Esophagus muscularis mucosa (tissue), 4 donors: ENCODE data around the gene SPATA3. TPM values are rescaled to one million over a fixed set of nuclear protein-coding genes. Genes with fewer than 3 reads are reported as not detected.

ENCODE experiments used
- DNase-seq: peaks from one replicate; pipeline ENCODE4 v3.0.0-alpha.2; 2017; ENCODE audit errors: extremely low spot score
- H3K27ac ChIP-seq, 4 donors: fragments of 200-600 bp; sonication (generic); replicated peaks in 1 of 4; 1 replicate in 3 of 4; 2 replicates in 1 of 4; pipeline ENCODE4 v1.5.1; 2016 to 2019; ENCODE audit warnings: mild to moderate bottlenecking in 1 of 4
- H3K27me3 ChIP-seq, 4 donors: fragments of 200-600 bp; sonication (generic); one replicate each; pipeline versions ENCODE4 v1.5.1 to v1.6.0; 2016 to 2019
- H3K36me3 ChIP-seq, 4 donors: fragments of 200-600 bp; sonication (generic); one replicate each; pipeline ENCODE4 v1.5.1; 2016 to 2019
- H3K4me1 ChIP-seq, 4 donors: fragments of 200-600 bp; sonication (generic); one replicate each; pipeline ENCODE4 v1.5.1; 2016 to 2019
- H3K4me3 ChIP-seq, 4 donors: fragments of 200-600 bp; sonication (generic); 1 replicate in 2 of 4; 2 replicates in 2 of 4; pipeline ENCODE4 v1.5.1; 2016 to 2019; ENCODE audit warnings: mild to moderate bottlenecking in 4 of 4, moderate library complexity in 1 of 4
- H3K9me3 ChIP-seq, 4 donors: fragments of 200-600 bp; sonication (generic); 1 replicate in 3 of 4; 2 replicates in 1 of 4; pipeline ENCODE4 v1.5.1; 2016 to 2019
- EP300 ChIP-seq: sonication (generic); formaldehyde crosslinking; IDR thresholded peaks from one replicate; pipeline ENCODE4 v1.6.1; 2017; ENCODE audit warnings: antibody characterized with exemption
- POLR2A ChIP-seq: fragments of 450-650 bp; IDR thresholded peaks from one replicate; pipeline ENCODE4 v1.6.1; 2017; ENCODE audit warnings: antibody characterized with exemption, moderate library complexity, mild to moderate bottlenecking, low read depth
- POLR2AphosphoS5 ChIP-seq, 2 donors: sonication (generic); formaldehyde crosslinking; IDR thresholded peaks; one replicate each; pipeline ENCODE4 v1.6.1; 2017; ENCODE audit warnings: antibody characterized with exemption in 2 of 2
- whole genome bisulfite sequencing: methylation state at CpG from one replicate; pipeline ENCODE4 v1.1.5; 2018; 5-methylcytosine and 5-hydroxymethylcytosine counted together
- intact Hi-C: fragments of 100-400 bp; cut with DNase I; formaldehyde crosslinking; loops from one replicate; pipeline ENCODE4 v1.15.1; 2023
- total RNA-seq, 4 donors: library from RNA; depleted of rRNA; stranded (reverse); fragments of >200 nt; gene quantifications; one replicate each; pipeline versions ENCODE4 v1.1.0 to v1.2.1, GENCODE V29; 2016
- TF ChIP-seq, protein P1 (sequence below), 3 experiments: fragments of 200-600 bp in 2 of 3; fragments of 450-650 bp in 1 of 3; sonication (generic) in 2 of 3; IDR thresholded peaks; one replicate each; pipeline ENCODE4 v1.5.1; 2017 to 2019; ENCODE audit warnings: antibody characterized with exemption in 3 of 3, mild to moderate bottlenecking in 2 of 3, moderate library complexity in 1 of 3

Gene SPATA3
- total RNA-seq, 4 donors from 2014 or later = not detected

GRCh38 chr2:231038483-231039293 is 42.8 kb downstream of the SPATA3 start:
- no peak for DNase-seq
- Histone ChIP-seq H3K27me3 (peaks cover 0 to 85% (median 39%) of the 10 kb centered on the region in 4 donors), H3K27ac (no peak overlapping the region), H3K9me3 (no peaks in the 10 kb centered on the region), H3K4me1 (peaks cover 0 to 17% (median 12%) of the 10 kb centered on the region in 4 donors), H3K36me3 (no peaks in the 10 kb centered on the region), H3K4me3 (peak overlapping the region in 1 of 4 donors; percentile 36)
- intact Hi-C loops = no loop called here
- TF ChIP-seq POLR2AphosphoS5 (IDR thresholded peaks at IDR 0.05) (no peak), EP300 (no peak), POLR2A (no peak)
- TF ChIP-seq, protein P1, sequence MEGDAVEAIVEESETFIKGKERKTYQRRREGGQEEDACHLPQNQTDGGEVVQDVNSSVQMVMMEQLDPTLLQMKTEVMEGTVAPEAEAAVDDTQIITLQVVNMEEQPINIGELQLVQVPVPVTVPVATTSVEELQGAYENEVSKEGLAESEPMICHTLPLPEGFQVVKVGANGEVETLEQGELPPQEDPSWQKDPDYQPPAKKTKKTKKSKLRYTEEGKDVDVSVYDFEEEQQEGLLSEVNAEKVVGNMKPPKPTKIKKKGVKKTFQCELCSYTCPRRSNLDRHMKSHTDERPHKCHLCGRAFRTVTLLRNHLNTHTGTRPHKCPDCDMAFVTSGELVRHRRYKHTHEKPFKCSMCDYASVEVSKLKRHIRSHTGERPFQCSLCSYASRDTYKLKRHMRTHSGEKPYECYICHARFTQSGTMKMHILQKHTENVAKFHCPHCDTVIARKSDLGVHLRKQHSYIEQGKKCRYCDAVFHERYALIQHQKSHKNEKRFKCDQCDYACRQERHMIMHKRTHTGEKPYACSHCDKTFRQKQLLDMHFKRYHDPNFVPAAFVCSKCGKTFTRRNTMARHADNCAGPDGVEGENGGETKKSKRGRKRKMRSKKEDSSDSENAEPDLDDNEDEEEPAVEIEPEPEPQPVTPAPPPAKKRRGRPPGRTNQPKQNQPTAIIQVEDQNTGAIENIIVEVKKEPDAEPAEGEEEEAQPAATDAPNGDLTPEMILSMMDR (IDR thresholded peaks at IDR 0.05) = no peak
- 27% methylated on average over 21 of the region's 21 CpGs for WGBS

DNA sequence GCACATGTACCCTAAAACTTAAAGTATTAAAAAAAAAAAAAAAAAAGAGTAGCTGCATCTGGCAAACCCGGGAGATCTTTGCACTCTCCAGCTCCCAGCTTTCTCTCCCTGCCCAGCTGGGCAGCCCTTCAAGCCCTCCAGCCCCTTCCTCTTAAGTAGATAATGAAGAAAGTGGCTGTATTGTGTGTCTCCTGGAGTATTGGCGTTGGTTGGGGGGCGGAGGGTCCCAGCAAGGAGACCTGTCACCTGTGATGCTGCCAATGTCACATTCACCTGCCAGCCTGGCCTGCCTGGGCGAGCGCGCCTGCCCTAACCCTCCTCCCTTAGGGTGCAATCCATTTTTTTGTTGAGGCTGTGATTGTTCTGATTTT is 43.4 kb downstream of the SPATA3 start:
- H3K27ac ChIP-seq = no peak overlapping the region
- H3K36me3 ChIP-seq = no peaks in the 10 kb centered on the region
- DNase-seq = no peak
- H3K4me1 ChIP-seq = peaks cover 0 to 17% (median 12%) of the 10 kb centered on the region in 4 donors
- WGBS = 85% methylated on average over 4 of the region's 6 CpGs
- TF ChIP-seq POLR2A = no peak
- no peak for TF ChIP-seq POLR2AphosphoS5 (IDR thresholded peaks at IDR 0.05)
- TF ChIP-seq, protein P1 (IDR thresholded peaks at IDR 0.05) = no peak
- TF ChIP-seq EP300 = no peak
- peaks cover 0 to 81% (median 39%) of the 10 kb centered on the region in 4 donors for H3K27me3 ChIP-seq
- no peaks in the 10 kb centered on the region for H3K9me3 ChIP-seq
- intact Hi-C loops = no loop called here
- no peak overlapping the region for H3K4me3 ChIP-seq

DNA sequence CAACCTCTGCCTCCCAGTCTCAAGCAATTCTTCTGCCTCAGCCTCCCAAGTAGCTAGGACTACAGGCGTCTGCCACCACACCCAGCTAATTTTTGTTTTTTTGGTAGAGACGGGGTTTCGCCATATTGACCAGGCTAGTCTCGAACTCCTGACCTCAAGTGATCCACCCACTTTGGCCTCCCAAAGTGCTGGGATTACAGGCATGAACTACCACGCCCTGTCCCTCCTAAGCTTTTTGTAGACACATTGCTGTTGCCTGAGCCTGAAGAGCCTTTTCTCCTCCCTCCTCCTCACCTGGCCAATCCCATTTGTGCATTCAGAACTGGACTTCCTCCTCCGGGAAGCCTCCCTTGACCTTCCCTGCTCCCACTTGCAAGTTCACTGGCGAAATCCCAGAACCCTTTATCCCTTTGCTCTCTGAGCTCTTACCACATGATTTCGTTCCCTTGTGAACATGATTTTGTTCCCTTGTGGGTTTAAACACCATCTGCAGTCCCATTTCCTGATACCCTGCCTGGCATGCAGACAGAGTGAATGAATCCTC is 44.0 kb downstream of the SPATA3 start:
- H3K36me3 ChIP-seq = no peaks in the 10 kb centered on the region
- H3K27me3 ChIP-seq = peaks cover 0 to 75% (median 39%) of the 10 kb centered on the region in 4 donors
- TF ChIP-seq, protein P1 (IDR thresholded peaks at IDR 0.05) = no peak
- TF ChIP-seq POLR2AphosphoS5 (IDR thresholded peaks at IDR 0.05) = no peak
- no peak for TF ChIP-seq POLR2A
- no peak for TF ChIP-seq EP300

DNA sequence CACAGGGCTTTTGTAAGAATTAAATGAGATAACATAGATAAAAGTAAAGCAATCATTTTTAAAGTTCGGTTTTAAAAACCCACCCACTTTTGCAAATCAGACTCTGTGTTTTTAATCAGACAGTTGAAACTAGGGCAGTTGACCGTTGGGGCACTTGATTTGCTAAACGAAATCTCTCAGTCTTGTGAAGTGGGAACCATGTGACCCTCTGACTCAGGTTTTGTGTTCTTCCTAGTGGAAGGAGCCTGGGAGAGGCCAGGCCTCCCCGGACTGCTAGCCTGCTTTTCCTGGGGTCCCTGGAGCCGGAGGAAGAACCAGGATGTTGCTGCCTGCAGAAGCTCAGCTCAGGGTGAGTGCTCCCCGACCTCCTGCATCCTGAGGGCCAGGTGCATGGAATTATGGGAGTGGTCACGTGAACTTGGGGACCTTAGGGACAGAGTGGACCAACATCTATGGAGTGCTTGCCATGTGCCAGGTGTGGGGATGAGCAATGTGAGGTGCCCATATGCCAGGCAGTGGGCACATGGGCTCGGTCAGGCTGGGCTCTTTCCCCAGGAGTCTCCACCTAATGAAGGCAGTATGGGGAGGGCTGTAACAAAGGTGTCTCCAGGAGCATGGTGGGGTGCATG is 45.3 kb downstream of the SPATA3 start:
- WGBS = 71% methylated on average over 8 of the region's 8 CpGs

More for the DNA sequence above, 44.0 kb downstream of the SPATA3 start:
- DNase-seq = no peak
- H3K9me3 ChIP-seq = no peaks in the 10 kb centered on the region
- intact Hi-C loops = loop anchor here (10.0 kb wide), 1 partner anchor 215 kb away; no protein-coding TSS in a partner anchor
- peaks cover 0 to 17% (median 12%) of the 10 kb centered on the region in 4 donors for H3K4me1 ChIP-seq
- no peak overlapping the region for H3K4me3 ChIP-seq
- H3K27ac ChIP-seq = no peak overlapping the region
- 83% methylated on average over 8 of the region's 8 CpGs for WGBS

More for the DNA sequence above, 45.3 kb downstream of the SPATA3 start:
- Histone ChIP-seq H3K27me3 (peaks cover 0 to 62% (median 29%) of the 10 kb centered on the region in 4 donors), H3K4me1 (peaks cover 0 to 17% (median 12%) of the 10 kb centered on the region in 4 donors), H3K36me3 (no peaks in the 10 kb centered on the region), H3K4me3 (no peak overlapping the region), H3K27ac (no peak overlapping the region), H3K9me3 (no peaks in the 10 kb centered on the region)
- intact Hi-C loops = loop anchor here (10.0 kb wide), 1 partner anchor 216 kb away; no protein-coding TSS in a partner anchor
- TF ChIP-seq POLR2AphosphoS5 (IDR thresholded peaks at IDR 0.05) (no peak), EP300 (no peak), POLR2A (no peak)
- TF ChIP-seq, protein P1 (IDR thresholded peaks at IDR 0.05) = no peak
- no peak for DNase-seq
